SKM-1 (cell line): ENCODE data around the gene SPEM1.

ENCODE experiments used
- DNase-seq: peaks from one replicate; lab custom pipeline; 2025; ENCODE audit not compliant: unreplicated experiment; lab: John Stamatoyannopoulos, UW

SPEM1 gene

GRCh38 chr17:7418472-7419152 lies 1.5 kb upstream of the SPEM1 start:
- no peak for DNase-seq

- no peak for DNase-seq
These were observed 1.1 kb downstream of the SPEM1 start for GRCh38 chr17:7421186-7421585.

GRCh38 chr17:7423679-7424078 lies 3.6 kb downstream of the SPEM1 start:
- DNase-seq, result no peak

GRCh38 chr17:7425316-7425715 lies 5.2 kb downstream of the SPEM1 start, which contains the start of gene SPEM2:
SPEM2 (plus strand) TSS chr17:7425616; CDS start chr17:7425689, 73 bp downstream.
- DNase-seq, result no peak

- no peak for DNase-seq
These were observed 5.6 kb downstream of the SPEM1 start for GRCh38 chr17:7425756-7426155.

GRCh38 chr17:7426203-7426863 lies 6.2 kb downstream of the SPEM1 start:
- no peak for DNase-seq

GRCh38 chr17:7426896-7427489 lies 6.9 kb downstream of the SPEM1 start:
- no peak for DNase-seq

- DNase-seq, result no peak
These were observed 7.4 kb downstream of the SPEM1 start for GRCh38 chr17:7427549-7427948.

GRCh38 chr17:7428557-7428956 lies 8.4 kb downstream of the SPEM1 start, which contains the start of gene SPEM3:
SPEM3 (plus strand) TSS chr17:7428857; CDS start chr17:7428903, 46 bp downstream.
- DNase-seq, result no peak

- DNase-seq, result no peak
These were observed 9.6 kb downstream of the SPEM1 start for GRCh38 chr17:7429722-7430121.

GRCh38 chr17:7431231-7431630 lies 11.1 kb downstream of the SPEM1 start:
- DNase-seq, result no peak

- no peak for DNase-seq
These were observed 12.2 kb downstream of the SPEM1 start for GRCh38 chr17:7432296-7432695.

- DNase-seq, result peak; percentile 15
These were observed 15.8 kb downstream of the SPEM1 start for GRCh38 chr17:7435676-7436555.

GRCh38 chr17:7436556-7437368 lies 16.6 kb downstream of the SPEM1 start:
- DNase-seq, result peak; percentile 4

GRCh38 chr17:7437369-7437863 lies 17.3 kb downstream of the SPEM1 start:
- DNase-seq, result no peak

- DNase-seq, result no peak
These were observed 18.0 kb downstream of the SPEM1 start for GRCh38 chr17:7437950-7438614.

- no peak for DNase-seq
These were observed 18.7 kb downstream of the SPEM1 start for GRCh38 chr17:7438656-7439460.

GRCh38 chr17:7439462-7440112 lies 19.5 kb downstream of the SPEM1 start, which contains the start of gene FGF11:
FGF11 (plus strand) TSS chr17:7439512; CDS start chr17:7439621, 109 bp downstream.
- DNase-seq, result no peak
